MG63 (cell line): ENCODE data around the gene PLK5. TPM values are rescaled to one million over a fixed set of nuclear protein-coding genes. Genes with fewer than 3 reads are reported as not detected.
"Not testable (repeated sequence)": the region's sequence is repeated elsewhere in the genome, so short reads cannot be mapped to it uniquely, and the experiment has no call there.

Source experiments
- DNase-seq: peaks from one replicate; pipeline ENCODE4 v3.0.0-alpha.2; 2020
- H3K27me3 ChIP-seq: fragments of 250-450 bp; sonication (Bioruptor Pico); 2 replicates; pipeline ENCODE4 v1.5.1; 2020; ENCODE audit warnings: mild to moderate bottlenecking, moderate library complexity
- H3K36me3 ChIP-seq: fragments of 250-450 bp; sonication (Bioruptor Pico); 2 replicates; pipeline ENCODE4 v1.5.1; 2020; ENCODE audit warnings: mild to moderate bottlenecking, moderate library complexity
- H3K4me3 ChIP-seq: fragments of 250-450 bp; sonication (Bioruptor Pico); 2 replicates; pipeline ENCODE4 v1.5.1; 2020; ENCODE audit warnings: mild to moderate bottlenecking, moderate library complexity
- H3K9me3 ChIP-seq: fragments of 250-450 bp; sonication (Bioruptor Pico); 2 replicates; pipeline ENCODE4 v1.5.1; 2020; ENCODE audit warnings: mild to moderate bottlenecking, moderate library complexity
- total RNA-seq: library from RNA; depleted of rRNA; stranded (reverse); fragments of >200 nt; shearing (Covaris generic); gene quantifications from 2 replicates; pipeline ENCODE4 v1.2.3, GENCODE V29; 2014; ENCODE audit warnings: low replicate concordance

PLK5 gene
- total RNA-seq, 1 experiment from 2014 or later, result not detected

DNA sequence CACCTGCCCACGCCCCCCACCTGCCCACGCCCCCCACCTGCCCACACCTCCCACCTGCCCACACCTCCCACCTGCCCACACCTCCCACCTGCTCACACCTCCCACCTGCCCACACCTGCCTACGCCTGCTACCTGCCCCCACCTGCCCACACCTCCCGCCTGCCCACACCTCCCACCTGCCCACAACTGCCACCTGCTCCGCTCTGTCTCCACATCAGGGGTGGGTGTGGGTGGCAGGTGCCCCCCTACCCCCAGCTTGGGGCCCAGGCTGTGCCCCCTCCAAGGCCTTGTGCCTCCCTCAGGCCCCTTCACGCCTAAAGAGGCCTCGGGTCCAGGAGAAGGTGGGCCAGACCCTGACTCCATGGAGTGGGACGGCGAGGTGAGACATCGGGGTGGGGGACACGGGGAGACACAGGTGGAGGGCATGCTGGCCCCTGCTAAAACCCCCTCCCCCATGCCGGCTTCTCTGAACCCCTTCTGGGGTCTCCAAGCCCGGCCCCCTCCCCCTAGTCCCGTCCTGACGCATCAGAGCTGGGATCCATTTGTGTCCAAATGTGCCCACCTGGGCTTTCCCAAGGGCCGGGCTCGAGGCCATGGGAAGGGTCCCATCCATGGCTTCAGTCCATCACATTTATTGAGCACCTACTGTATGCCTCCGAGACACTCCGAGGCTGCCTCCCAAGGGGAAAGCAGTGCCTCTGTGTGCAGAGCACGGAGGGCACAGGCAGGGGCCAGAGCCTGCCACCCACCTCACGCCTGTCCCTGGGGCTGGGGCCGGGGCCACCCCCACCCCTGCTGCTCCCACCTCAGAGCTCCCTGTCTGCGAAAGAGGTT is 4.9 kb downstream of the PLK5 start:
- DNase-seq, result no peak
- Histone ChIP-seq H3K9me3 (no peaks in the 10 kb centered on the region), H3K36me3 (no peaks in the 10 kb centered on the region), H3K4me3 (no peak overlapping the region), H3K27me3 (peaks cover 6% of the 10 kb centered on the region; the same call in 1 of the 2 replicates)

DNA sequence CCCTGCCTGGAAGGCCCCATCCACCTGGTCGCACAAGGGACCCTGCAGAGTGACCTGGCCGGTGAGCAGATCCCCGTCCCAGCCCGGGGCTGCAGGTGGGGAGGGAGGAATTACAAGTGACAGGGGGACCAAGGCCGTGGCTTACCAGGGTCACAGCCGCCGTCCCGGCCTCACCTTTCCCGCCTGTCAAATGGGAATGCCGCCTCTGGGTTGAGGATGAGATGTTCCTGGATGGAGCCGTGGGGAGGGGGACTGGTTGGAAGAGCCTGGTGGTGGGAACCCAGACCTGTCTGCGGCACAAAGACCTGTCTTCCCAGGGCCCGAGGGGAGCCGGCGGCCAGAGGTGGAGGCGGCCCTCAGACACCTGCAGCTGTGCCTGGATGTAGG is 5.5 kb downstream of the PLK5 start:
- Histone ChIP-seq H3K9me3 (no peaks in the 10 kb centered on the region), H3K36me3 (no peaks in the 10 kb centered on the region), H3K4me3 (no peak overlapping the region), H3K27me3 (peaks cover 6% of the 10 kb centered on the region; the same call in 1 of the 2 replicates)
- no peak for DNase-seq

DNA sequence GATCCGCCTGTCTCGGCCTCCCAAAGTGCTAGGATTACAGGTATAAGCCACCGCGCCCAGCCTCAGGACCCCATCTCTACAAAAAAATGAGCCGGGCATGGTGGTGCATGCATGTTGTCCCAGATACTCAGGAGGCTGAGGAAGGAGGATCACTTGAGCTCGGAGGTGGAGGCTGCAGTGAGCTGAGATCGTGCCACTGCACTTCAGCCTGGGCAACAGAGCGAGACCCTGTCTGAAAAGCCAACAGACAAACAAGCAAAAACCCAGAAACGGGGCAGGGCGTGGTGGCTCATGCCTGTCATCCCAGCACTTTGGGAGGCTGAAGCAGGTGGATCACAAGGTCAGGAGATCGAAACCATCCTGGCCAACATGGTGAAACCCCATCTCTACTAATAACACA is 7.0 kb downstream of the PLK5 start:
- not testable (repeated sequence) for DNase-seq, H3K4me3 ChIP-seq, H3K9me3 ChIP-seq, H3K36me3 ChIP-seq, H3K27me3 ChIP-seq

DNA sequence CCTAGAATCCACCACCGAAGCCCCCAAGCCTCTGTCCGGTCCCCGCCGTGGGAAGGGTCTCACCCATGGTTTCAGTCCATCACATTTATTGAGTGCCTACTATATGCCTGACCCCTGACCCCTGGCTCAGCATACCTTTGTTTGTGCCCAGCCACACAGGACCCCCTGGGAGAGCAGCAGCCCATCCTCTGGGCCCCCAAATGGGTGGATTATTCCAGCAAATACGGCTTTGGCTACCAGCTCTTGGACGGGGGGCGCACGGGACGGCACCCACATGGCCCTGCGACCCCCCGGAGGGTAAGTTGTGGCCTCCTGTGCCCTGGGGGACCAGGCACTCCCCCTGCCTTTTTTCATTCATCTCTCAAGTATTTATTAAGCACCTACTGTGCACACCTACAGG is 7.7 kb downstream of the PLK5 start:
- DNase-seq, result no peak
- no peaks in the 10 kb centered on the region for H3K9me3 ChIP-seq
- H3K4me3 ChIP-seq, result no peak overlapping the region
- H3K27me3 ChIP-seq, result no peaks in the 10 kb centered on the region; the same call in 1 of the 2 replicates
- no peaks in the 10 kb centered on the region for H3K36me3 ChIP-seq

DNA sequence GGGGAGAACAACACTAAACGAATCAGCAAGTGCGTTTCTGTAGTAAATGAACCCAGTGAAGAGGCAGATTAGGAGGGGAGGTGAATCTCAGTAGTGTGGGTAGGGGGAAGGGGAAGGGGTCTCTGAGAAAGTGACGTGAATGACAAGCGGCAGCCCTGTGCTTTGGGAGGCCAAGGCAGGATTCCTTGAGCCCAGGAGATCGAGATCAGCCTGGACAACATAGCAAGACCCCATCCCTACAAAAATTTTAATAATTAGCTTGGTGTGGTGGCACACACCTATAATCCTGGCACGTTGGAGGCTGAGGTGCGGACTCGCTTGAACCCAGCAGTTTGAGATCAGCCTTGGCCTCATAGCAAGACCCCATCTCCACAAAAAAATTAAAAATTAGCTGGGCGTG is 8.1 kb downstream of the PLK5 start:
- Histone ChIP-seq H3K9me3 (no peaks in the 10 kb centered on the region), H3K27me3 (no peaks in the 10 kb centered on the region; the same call in 1 of the 2 replicates), H3K36me3 (no peaks in the 10 kb centered on the region), H3K4me3 (no peak overlapping the region)
- DNase-seq, result no peak

DNA sequence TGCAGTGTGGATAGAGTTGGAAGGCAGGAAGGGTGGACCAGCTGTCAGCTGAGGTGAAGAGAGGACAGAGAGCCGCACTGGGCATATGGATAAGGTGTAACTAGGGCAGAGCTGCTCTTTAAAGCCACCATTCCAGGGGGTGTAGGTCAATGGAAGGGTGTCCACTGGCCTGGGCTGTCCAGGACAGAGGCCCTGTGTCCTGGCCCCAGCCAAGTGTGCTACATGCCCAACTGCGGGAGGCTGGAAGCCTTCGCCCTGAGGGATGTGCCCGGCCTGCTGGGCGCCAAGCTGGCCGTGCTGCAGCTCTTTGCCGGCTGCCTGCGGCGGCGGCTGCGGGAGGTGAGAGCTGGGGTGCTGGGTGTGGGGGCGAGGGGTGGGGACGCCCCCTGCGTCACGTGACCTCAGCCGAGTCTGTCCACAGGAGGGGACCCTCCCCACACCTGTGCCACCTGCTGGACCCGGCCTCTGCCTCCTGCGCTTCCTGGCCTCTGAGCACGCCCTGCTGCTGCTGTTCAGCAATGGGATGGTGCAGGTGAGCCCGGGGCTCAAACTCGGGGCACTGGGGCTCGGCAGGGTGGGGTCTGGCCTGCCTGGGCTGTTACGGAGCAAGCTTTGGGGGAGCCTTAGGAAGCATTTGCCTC is 9.8 kb downstream of the PLK5 start:
- no peak overlapping the region for H3K4me3 ChIP-seq
- DNase-seq, result no peak
- H3K27me3 ChIP-seq, result no peaks in the 10 kb centered on the region; the same call in 1 of the 2 replicates
- H3K9me3 ChIP-seq, result no peaks in the 10 kb centered on the region
- H3K36me3 ChIP-seq, result no peaks in the 10 kb centered on the region

DNA sequence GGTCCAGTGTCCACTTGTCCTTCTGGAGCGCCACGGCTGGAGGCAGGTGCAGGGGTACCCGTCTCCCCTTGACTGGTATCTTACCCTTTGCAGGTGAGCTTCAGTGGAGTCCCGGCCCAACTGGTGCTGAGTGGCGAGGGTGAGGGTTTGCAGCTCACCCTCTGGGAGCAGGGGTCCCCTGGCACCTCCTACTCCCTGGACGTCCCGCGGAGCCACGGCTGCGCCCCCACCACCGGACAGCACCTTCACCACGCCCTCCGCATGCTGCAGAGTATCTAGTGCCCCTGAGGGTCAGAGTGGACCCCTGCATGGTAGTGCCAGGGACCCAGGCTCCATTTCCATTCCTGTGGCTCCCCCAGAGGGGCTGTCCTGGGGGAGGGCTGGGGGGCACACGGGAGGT is 11.1 kb downstream of the PLK5 start:
- H3K4me3 ChIP-seq, result no peak overlapping the region
- H3K27me3 ChIP-seq, result no peaks in the 10 kb centered on the region; the same call in 1 of the 2 replicates
- DNase-seq, result no peak
- H3K36me3 ChIP-seq, result no peaks in the 10 kb centered on the region
- no peaks in the 10 kb centered on the region for H3K9me3 ChIP-seq

DNA sequence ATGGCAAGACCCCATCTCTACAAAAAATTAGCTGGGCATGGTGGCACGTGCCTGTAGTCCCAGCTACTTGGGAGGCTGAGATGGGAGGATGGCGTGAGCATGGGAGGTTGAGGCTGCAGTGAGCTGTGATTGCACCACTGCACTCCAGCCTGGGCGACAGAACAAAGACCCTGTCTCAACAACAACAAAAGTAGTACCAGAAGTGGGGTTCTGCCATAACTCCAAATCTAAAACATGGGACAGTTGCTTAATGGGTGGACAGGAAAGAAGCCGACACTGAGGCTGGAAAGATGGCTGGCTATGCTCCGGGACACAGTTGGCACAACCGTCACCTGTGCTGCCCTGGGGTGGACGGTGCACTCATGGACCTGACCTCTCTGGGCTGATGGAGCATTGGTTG is 11.8 kb downstream of the PLK5 start:
- DNase-seq, H3K9me3 ChIP-seq, H3K27me3 ChIP-seq, H3K36me3 ChIP-seq, H3K4me3 ChIP-seq: not testable (repeated sequence)

DNA sequence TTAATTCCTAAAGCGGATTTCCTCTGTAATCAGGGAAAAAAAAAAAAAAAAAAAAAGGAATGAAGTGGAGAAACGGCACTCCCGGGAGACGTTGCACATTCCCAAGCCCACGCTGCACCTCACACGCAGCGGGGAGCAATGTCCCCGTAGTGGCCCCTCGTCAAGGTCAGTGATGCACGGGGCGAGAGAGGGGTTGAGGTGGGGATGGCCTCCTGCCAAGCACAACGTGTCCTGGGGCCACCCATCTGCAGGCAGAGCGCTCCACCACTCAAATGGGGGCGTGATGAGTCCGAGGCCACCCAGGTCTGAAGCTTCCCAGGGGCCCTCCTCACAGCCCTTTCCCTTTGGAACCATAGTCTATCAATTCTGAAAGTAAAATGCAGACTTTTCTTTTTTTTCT is 15.1 kb downstream of the PLK5 start:
- DNase-seq, result no peak
- H3K27me3 ChIP-seq, result no peaks in the 10 kb centered on the region
- H3K36me3 ChIP-seq, result no peaks in the 10 kb centered on the region
- H3K4me3 ChIP-seq, result no peak overlapping the region
- H3K9me3 ChIP-seq, result no peaks in the 10 kb centered on the region

DNA sequence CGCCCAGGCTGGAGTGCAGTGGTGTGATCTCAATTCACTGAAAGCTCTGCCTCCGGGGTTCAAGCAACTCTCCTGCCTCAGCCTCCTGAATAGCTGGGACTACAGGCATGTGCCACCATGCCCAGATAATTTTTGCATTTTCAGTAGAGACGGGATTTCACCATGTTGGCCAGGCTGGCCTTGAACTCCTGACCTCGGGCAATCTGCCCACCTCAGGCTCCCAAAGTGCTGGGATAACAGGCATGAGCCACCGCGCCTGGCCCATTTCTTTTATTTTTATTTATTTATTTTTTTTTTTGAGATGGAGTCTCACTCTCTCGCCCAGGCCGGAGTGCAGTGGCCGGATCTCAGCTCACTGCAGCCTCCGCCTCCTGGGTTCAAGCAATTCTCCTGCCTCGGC is 15.9 kb downstream of the PLK5 start:
- not testable (repeated sequence) for H3K27me3 ChIP-seq

DNA sequence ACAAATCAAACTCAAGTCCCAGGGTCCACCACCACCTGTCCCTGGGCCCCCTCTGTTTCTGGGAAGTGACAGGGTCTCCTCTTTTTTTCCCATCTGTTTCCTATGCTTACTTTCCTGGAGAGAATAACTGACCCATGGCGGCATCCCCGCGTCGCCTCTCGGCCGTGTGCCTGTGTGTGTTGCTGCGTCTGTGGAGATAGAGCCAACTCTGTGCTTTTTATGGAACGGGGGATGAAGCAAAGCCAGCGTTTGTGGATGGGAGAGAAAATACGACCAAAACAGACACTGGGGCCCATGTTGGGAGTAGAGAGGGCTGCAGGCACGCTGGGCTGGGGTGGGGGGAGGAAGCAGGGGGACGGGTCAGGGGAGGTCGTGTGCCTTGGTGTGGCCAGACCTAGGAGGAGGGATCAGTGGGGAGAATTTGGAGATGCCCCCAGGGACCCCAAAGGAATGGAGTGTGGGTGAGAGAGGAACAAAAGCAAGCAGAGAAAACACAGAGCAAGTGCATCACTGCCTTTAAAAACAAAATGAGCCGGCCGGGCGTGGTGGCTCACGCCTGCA is 16.6 kb downstream of the PLK5 start:
- H3K9me3 ChIP-seq, result no peaks in the 10 kb centered on the region
- DNase-seq, result no peak
- H3K27me3 ChIP-seq, result no peaks in the 10 kb centered on the region
- no peak overlapping the region for H3K4me3 ChIP-seq
- no peaks in the 10 kb centered on the region for H3K36me3 ChIP-seq

More for the DNA sequence above, 15.9 kb downstream of the PLK5 start:
- not testable (repeated sequence) for H3K9me3 ChIP-seq, H3K4me3 ChIP-seq, DNase-seq, H3K36me3 ChIP-seq

DNA sequence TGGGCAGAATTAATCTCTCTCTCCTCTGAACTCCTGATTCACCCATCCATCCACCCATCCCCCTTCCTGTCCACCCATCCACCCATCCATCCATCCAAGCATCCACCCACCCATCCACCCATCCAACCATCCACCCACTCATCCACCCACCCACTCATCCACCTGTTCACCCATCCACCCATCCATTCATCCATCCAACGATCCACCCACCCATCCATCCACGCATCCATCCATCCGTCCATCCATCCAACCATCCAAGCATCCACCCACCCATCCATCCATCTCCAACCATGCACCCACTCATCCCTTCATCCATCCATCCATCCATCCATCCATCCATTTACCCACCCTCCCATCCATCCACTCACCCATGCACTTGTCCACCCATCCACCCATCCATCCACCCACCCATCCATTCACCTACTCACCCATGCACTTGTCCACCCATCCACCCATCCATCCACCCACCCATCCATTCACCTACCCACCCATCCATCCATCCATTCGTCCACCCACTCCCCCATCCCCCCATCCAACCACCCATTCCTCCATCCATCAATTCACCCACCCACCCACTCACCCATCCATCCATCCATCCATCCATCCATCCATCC is 25.6 kb downstream of the PLK5 start:
- no peak for DNase-seq
- Histone ChIP-seq H3K4me3 (no peak overlapping the region), H3K27me3 (no peaks in the 10 kb centered on the region), H3K9me3 (no peaks in the 10 kb centered on the region), H3K36me3 (no peaks in the 10 kb centered on the region)

DNA sequence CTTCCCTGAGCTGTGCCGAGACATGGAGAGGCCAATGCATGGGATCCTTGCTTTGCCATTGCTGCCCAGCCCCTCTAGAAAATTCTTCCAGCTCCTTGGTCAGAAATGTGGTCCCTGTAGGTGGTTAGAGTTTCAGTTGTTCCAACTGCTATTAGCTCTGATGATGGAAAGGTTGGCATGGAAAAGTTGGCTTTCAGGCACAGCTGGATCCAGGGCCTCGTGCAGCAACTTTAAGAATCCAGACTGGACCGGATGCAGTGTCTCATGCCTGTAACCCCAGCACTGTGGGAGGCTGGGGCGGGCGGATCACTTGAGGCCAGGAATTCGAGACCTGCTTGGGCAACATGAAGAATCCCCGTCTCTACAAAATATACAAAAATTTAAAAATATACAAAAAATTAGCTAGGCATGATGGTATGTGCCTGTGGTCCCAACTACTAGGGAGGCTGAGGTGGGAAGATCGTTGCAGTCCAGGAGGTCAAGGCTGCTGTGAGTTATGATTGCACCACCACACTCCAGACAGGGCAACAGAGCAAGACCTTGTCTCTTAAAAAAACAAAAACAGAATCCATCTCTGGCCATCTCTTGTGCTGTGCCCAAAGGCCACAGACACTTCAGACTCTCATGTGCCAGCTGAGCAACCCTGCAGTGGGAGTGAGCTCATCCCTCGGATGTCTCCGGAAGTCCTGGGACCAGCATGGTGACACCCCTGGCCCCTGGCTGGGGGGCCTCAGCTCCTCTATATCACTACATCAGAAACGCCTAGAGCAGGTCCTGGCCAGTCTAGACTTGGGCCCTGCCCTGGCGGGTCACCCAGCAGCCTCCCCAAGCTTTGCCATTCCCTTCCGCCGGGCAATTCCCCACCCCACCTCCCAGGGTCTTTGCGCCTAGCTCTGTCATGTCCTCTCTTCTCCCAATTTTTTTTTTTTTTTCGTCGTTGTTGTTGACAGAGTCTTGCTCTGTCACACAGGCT is 27.5 kb downstream of the PLK5 start:
- no peak for DNase-seq
- no peak overlapping the region for H3K4me3 ChIP-seq
- H3K9me3 ChIP-seq, result no peaks in the 10 kb centered on the region
- H3K27me3 ChIP-seq, result no peaks in the 10 kb centered on the region
- no peaks in the 10 kb centered on the region for H3K36me3 ChIP-seq

DNA sequence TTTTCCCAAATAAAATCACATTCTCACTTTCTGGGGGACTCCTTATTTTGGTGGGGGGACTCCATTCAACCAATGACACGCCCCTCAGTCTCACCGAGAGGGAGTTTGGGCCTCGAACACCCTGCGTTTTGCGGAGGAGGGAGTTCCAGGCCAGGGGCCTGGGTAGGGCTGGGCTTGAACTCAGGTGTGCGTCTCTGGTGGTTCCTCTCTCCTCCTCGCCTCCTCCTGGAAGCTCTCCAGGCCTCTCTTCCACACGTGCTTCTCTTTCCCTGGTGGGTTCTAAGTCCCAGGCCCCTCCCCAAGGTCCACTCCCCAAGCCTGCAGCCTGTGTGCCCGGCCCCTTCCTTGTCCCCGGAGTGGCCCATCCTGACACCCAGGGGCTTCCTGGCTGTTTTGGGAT is 29.5 kb downstream of the PLK5 start:
- no peaks in the 10 kb centered on the region for H3K36me3 ChIP-seq
- no peak overlapping the region for H3K4me3 ChIP-seq
- no peaks in the 10 kb centered on the region for H3K9me3 ChIP-seq
- H3K27me3 ChIP-seq, result no peaks in the 10 kb centered on the region
- no peak for DNase-seq

DNA sequence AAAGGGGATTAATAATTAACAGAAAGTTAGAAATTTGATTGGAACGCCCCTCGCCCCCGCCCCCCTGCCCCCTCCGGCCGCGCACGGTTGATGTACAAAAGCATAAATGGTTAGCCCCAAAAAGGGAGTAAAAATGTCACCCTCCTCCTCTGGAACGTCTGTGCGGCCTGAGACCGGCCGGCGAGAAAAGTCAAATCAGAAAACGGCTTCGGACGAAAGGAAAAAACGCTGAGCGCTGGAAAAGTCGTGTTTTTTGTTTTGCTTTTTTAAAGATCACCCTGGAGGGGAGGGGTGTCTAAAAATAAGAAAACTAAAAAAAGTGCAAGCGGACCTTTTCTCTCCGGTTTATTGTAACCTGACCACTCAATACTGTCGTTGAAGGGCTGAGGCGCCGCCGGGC is 31.1 kb downstream of the PLK5 start:
- no peaks in the 10 kb centered on the region for H3K36me3 ChIP-seq
- H3K27me3 ChIP-seq, result no peaks in the 10 kb centered on the region
- DNase-seq, result no peak
- H3K4me3 ChIP-seq, result no peak overlapping the region
- H3K9me3 ChIP-seq, result no peaks in the 10 kb centered on the region
